Measurements from ENCODE around the gene GLT8D1. TPM values are rescaled to one million over a fixed set of nuclear protein-coding genes. Genes with fewer than 3 reads are reported as not detected.

GLT8D1 gene
- total and polyA plus RNA-seq, 9 of the 15 experiments (the other 6 are each of a cell fraction or from before 2014, with no cell fraction given) = 14.1 to 65.9 (median 33.7) TPM

- no peak for TF ChIP-seq PKNOX1 (IDR thresholded peaks at IDR 0.05)
- TF ChIP-seq HDAC1 (IDR thresholded peaks at IDR 0.05) = 0 out of 4 replicates have a peak, but pooled peaks of 1 of the 2 experiments have one; percentile 24
- TF ChIP-seq NFIC (IDR thresholded peaks at IDR 0.05) = no peak
- TF ChIP-seq PBX2 (CRISPR knock-in tag; IDR thresholded peaks at IDR 0.05; ENCODE audit: low read depth) = no peak
- TF ChIP-seq PBX2 (tag; conservative IDR thresholded peaks at IDR 0.05; ENCODE audit: low read depth) = no peak
- TF ChIP-seq ARID3B (CRISPR knock-in tag; IDR thresholded peaks at IDR 0.05; ENCODE audit: borderline replicate concordance) = no peak
- TF ChIP-seq SNIP1 (IDR thresholded peaks at IDR 0.05; ENCODE audit: low read depth) = no peak
- TF ChIP-seq NCOA6 (IDR thresholded peaks at IDR 0.05) = no peak
- no peak for TF ChIP-seq ZNF318 (IDR thresholded peaks at IDR 0.05; ENCODE audit: borderline replicate concordance in 1 of 2, low read depth in 1 of 2)
- TF ChIP-seq ZFPM2 (CRISPR knock-in tag; IDR thresholded peaks at IDR 0.05) = no peak
- no peak for TF ChIP-seq POLR3A (IDR thresholded peaks at IDR 0.05; ENCODE audit: borderline replicate concordance, extremely low read depth, insufficient read depth, insufficient read length)
- no peak for TF ChIP-seq FOXO4 (CRISPR knock-in tag; IDR thresholded peaks at IDR 0.05)
Measured at GRCh38 chr3:52685285-52685708, 20.3 kb downstream of the GLT8D1 start (continued).
